HEK293 (cell line): ENCODE measurements around the gene VTA1.
A peak's percentile ranks its signal among the peaks of the same experiment; 100 is the strongest.

Experiments used
- CTCF ChIA-PET: fragments of 350-600 bp; formaldehyde crosslinking; extraction: SDS; loops from one replicate; lab custom pipeline; 2021; ENCODE audit warnings: antibody characterized with exemption; lab: Yijun Ruan, JAX
- POLR2A ChIA-PET: fragments of 300-600 bp; formaldehyde crosslinking; extraction: SDS; loops from one replicate; lab custom pipeline; 2020; ENCODE audit warnings: antibody characterized with exemption, inconsistent platforms; lab: Yijun Ruan, JAX
- H3K27ac ChIP-seq: fragments of 200-500 bp; sonication (Bioruptor generic); 2 replicates; pipeline ENCODE4 v1.5.1; 2014; ENCODE audit warnings: low read depth, low read length, control low read depth, inconsistent platforms; ENCODE audit errors: extremely low read depth
- H3K36me3 ChIP-seq, 2 experiments: fragments of 200-500 bp in 1 of 2; sonication (Bioruptor generic) in 1 of 2; 1 replicate in 1 of 2; 2 replicates in 1 of 2; pipeline ENCODE4 v1.5.1; 2014 to 2017; ENCODE audit warnings: inconsistent platforms in 2 of 2, low read length in 2 of 2; ENCODE audit not compliant: control insufficient read depth in 2 of 2, insufficient read depth in 1 of 2
- H3K4me1 ChIP-seq: fragments of 200-500 bp; sonication (Bioruptor generic); 2 replicates; pipeline ENCODE4 v1.5.1; 2014; ENCODE audit warnings: mild to moderate bottlenecking, low read length, inconsistent platforms; ENCODE audit not compliant: control insufficient read depth, insufficient read depth
- H3K4me3 ChIP-seq: 2 replicates; pipeline ENCODE4 v1.5.1; 2011; ENCODE audit warnings: low read depth, mild to moderate bottlenecking, control low read depth, low read length, moderate library complexity
- H3K9me3 ChIP-seq: fragments of 200-500 bp; sonication (Bioruptor generic); 2 replicates; pipeline ENCODE4 v1.5.1; 2014; ENCODE audit warnings: low read depth, low read length, inconsistent platforms; ENCODE audit not compliant: control insufficient read depth, insufficient read depth
- EGR2 ChIP-seq: fragments of 450-650 bp; formaldehyde crosslinking; IDR thresholded peaks from 2 replicates; pipeline ENCODE4 v1.5.1; 2016; ENCODE audit warnings: low read depth, missing biosample characterization, missing genetic modification characterization
- FEZF1 ChIP-seq: fragments of 450-650 bp; formaldehyde crosslinking; IDR thresholded peaks from 2 replicates; pipeline ENCODE4 v1.5.1; 2016; ENCODE audit warnings: missing biosample characterization, missing genetic modification characterization
- OSR2 ChIP-seq: fragments of 450-650 bp; formaldehyde crosslinking; IDR thresholded peaks from 2 replicates; pipeline ENCODE4 v1.5.1; 2016; ENCODE audit warnings: missing biosample characterization, missing genetic modification characterization
- SCRT2 ChIP-seq: fragments of 450-650 bp; formaldehyde crosslinking; IDR thresholded peaks from 2 replicates; pipeline ENCODE4 v1.5.1; 2016; ENCODE audit warnings: missing biosample characterization, missing genetic modification characterization
- SP2 ChIP-seq: fragments of 450-650 bp; formaldehyde crosslinking; IDR thresholded peaks from 2 replicates; pipeline ENCODE4 v1.5.1; 2016; ENCODE audit warnings: missing biosample characterization, missing genetic modification characterization
- ZBTB8A ChIP-seq: fragments of 450-650 bp; formaldehyde crosslinking; IDR thresholded peaks from 2 replicates; pipeline ENCODE4 v1.5.1; 2016; ENCODE audit warnings: missing biosample characterization, missing genetic modification characterization
- ZFHX2 ChIP-seq: fragments of 450-650 bp; formaldehyde crosslinking; conservative IDR thresholded peaks from 2 replicates; pipeline ENCODE4 v1.5.1; 2016; ENCODE audit warnings: missing biosample characterization, missing genetic modification characterization
- ZNF140 ChIP-seq: fragments of 450-650 bp; formaldehyde crosslinking; IDR thresholded peaks from 2 replicates; pipeline ENCODE4 v1.5.1; 2016; ENCODE audit warnings: missing biosample characterization, missing genetic modification characterization
- ZNF2 ChIP-seq: fragments of 450-650 bp; formaldehyde crosslinking; IDR thresholded peaks from 2 replicates; pipeline ENCODE4 v1.5.1; 2016; ENCODE audit warnings: missing biosample characterization, missing genetic modification characterization
- ZNF214 ChIP-seq: fragments of 450-650 bp; formaldehyde crosslinking; IDR thresholded peaks from 2 replicates; pipeline ENCODE4 v1.5.1; 2017; ENCODE audit warnings: missing biosample characterization, mild to moderate bottlenecking, missing genetic modification characterization, borderline replicate concordance
- ZNF266 ChIP-seq: fragments of 450-650 bp; formaldehyde crosslinking; IDR thresholded peaks from 2 replicates; pipeline ENCODE4 v1.5.1; 2016; ENCODE audit warnings: missing biosample characterization, missing genetic modification characterization, low read depth
- ZNF501 ChIP-seq: fragments of 450-650 bp; formaldehyde crosslinking; IDR thresholded peaks from 2 replicates; pipeline ENCODE4 v1.5.1; 2016; ENCODE audit warnings: missing biosample characterization, missing genetic modification characterization
- ZNF529 ChIP-seq: fragments of 450-650 bp; formaldehyde crosslinking; IDR thresholded peaks from 2 replicates; pipeline ENCODE4 v1.5.1; 2017; ENCODE audit warnings: missing genetic modification characterization, missing biosample characterization; ENCODE audit not compliant: insufficient replicate concordance
- ZNF561 ChIP-seq: fragments of 450-650 bp; IDR thresholded peaks from 2 replicates; pipeline ENCODE4 v1.5.1; 2018; ENCODE audit warnings: missing biosample characterization, missing genetic modification characterization, borderline replicate concordance
- ZNF600 ChIP-seq: fragments of 450-650 bp; formaldehyde crosslinking; IDR thresholded peaks from 2 replicates; pipeline ENCODE4 v1.5.1; 2016; ENCODE audit warnings: missing biosample characterization, missing genetic modification characterization
- ZNF626 ChIP-seq: fragments of 450-650 bp; sonication (Bioruptor Pico); formaldehyde crosslinking; IDR thresholded peaks from 2 replicates; pipeline ENCODE4 v1.5.1; 2018; ENCODE audit warnings: missing biosample characterization, missing genetic modification characterization, inconsistent platforms
- ZNF837 ChIP-seq: fragments of 450-650 bp; formaldehyde crosslinking; IDR thresholded peaks from 2 replicates; pipeline ENCODE4 v1.5.1; 2016; ENCODE audit warnings: missing biosample characterization, missing genetic modification characterization
- ZNF843 ChIP-seq: fragments of 450-650 bp; formaldehyde crosslinking; IDR thresholded peaks from 2 replicates; pipeline ENCODE4 v1.5.1; 2016; ENCODE audit warnings: missing biosample characterization, missing genetic modification characterization
- TF ChIP-seq, protein P1 (sequence below): fragments of 450-650 bp; formaldehyde crosslinking; IDR thresholded peaks from 2 replicates; pipeline ENCODE4 v1.5.1; 2016; ENCODE audit warnings: missing biosample characterization, missing genetic modification characterization, borderline replicate concordance
- TF ChIP-seq, protein P2 (sequence below): fragments of 450-650 bp; formaldehyde crosslinking; IDR thresholded peaks from 2 replicates; pipeline ENCODE4 v1.5.1; 2017; ENCODE audit warnings: missing biosample characterization, missing genetic modification characterization
- TF ChIP-seq, protein P3 (sequence below): fragments of 450-650 bp; formaldehyde crosslinking; IDR thresholded peaks from 2 replicates; pipeline ENCODE4 v1.5.1; 2016; ENCODE audit warnings: missing biosample characterization, missing genetic modification characterization
- TF ChIP-seq, protein P4 (sequence below): fragments of 450-650 bp; formaldehyde crosslinking; IDR thresholded peaks from 2 replicates; pipeline ENCODE4 v1.5.1; 2016; ENCODE audit warnings: missing biosample characterization, missing genetic modification characterization
- TF ChIP-seq, protein P5 (sequence below): fragments of 450-650 bp; formaldehyde crosslinking; IDR thresholded peaks from 2 replicates; pipeline ENCODE4 v1.5.1; 2016; ENCODE audit warnings: missing biosample characterization, missing genetic modification characterization
- TF ChIP-seq, protein P6 (sequence below): sonication (generic); formaldehyde crosslinking; IDR thresholded peaks from 2 replicates; pipeline ENCODE4 v1.8.1; 2022; ENCODE audit warnings: mild to moderate bottlenecking, moderate library complexity, missing genetic modification reagents
- TF ChIP-seq, protein P7 (sequence below): fragments of 450-650 bp; formaldehyde crosslinking; IDR thresholded peaks from 2 replicates; pipeline ENCODE4 v1.5.1; 2017; ENCODE audit warnings: missing biosample characterization, mild to moderate bottlenecking, missing genetic modification characterization, moderate library complexity

Gene VTA1

DNA sequence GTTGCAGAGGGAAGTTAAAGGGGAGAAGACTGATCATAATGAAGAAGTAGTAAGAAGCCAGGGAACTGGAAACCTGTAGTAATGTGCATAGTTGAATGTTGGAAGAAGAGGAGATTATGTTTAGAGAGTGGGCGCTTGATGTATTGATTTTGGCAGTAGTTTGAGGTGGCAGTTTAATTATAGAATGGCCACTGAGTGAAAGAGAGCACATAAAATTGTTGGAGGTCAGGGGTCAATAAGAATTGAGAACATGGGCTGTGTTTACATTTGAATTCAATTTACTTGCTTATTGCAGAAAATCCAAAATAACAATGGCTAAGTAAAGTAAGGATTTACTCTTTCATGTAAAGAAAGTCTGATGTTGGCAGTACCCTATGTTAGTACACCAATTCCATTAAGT, 15.7 kb downstream of the VTA1 start:
- peaks cover 9 to 13% of the 10 kb centered on the region in 2 experiments for H3K36me3 ChIP-seq
- POLR2A ChIA-PET, result no interaction called here
- TF ChIP-seq, protein P1, sequence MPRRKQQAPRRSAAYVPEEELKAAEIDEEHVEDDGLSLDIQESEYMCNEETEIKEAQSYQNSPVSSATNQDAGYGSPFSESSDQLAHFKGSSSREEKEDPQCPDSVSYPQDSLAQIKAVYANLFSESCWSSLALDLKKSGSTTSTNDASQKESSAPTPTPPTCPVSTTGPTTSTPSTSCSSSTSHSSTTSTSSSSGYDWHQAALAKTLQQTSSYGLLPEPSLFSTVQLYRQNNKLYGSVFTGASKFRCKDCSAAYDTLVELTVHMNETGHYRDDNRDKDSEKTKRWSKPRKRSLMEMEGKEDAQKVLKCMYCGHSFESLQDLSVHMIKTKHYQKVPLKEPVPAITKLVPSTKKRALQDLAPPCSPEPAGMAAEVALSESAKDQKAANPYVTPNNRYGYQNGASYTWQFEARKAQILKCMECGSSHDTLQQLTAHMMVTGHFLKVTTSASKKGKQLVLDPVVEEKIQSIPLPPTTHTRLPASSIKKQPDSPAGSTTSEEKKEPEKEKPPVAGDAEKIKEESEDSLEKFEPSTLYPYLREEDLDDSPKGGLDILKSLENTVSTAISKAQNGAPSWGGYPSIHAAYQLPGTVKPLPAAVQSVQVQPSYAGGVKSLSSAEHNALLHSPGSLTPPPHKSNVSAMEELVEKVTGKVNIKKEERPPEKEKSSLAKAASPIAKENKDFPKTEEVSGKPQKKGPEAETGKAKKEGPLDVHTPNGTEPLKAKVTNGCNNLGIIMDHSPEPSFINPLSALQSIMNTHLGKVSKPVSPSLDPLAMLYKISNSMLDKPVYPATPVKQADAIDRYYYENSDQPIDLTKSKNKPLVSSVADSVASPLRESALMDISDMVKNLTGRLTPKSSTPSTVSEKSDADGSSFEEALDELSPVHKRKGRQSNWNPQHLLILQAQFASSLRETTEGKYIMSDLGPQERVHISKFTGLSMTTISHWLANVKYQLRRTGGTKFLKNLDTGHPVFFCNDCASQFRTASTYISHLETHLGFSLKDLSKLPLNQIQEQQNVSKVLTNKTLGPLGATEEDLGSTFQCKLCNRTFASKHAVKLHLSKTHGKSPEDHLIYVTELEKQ (tag by site-specific recombination), result no peak
- TF ChIP-seq, protein P2, sequence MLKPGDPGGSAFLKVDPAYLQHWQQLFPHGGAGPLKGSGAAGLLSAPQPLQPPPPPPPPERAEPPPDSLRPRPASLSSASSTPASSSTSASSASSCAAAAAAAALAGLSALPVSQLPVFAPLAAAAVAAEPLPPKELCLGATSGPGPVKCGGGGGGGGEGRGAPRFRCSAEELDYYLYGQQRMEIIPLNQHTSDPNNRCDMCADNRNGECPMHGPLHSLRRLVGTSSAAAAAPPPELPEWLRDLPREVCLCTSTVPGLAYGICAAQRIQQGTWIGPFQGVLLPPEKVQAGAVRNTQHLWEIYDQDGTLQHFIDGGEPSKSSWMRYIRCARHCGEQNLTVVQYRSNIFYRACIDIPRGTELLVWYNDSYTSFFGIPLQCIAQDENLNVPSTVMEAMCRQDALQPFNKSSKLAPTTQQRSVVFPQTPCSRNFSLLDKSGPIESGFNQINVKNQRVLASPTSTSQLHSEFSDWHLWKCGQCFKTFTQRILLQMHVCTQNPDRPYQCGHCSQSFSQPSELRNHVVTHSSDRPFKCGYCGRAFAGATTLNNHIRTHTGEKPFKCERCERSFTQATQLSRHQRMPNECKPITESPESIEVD (tag by site-specific recombination), result peak; percentile 75
- TF ChIP-seq, protein P3, sequence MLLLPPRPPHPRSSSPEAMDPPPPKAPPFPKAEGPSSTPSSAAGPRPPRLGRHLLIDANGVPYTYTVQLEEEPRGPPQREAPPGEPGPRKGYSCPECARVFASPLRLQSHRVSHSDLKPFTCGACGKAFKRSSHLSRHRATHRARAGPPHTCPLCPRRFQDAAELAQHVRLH, result 0 out of 2 replicates have a peak, but pooled peaks have one; percentile 33
- TF ChIP-seq ZNF2, result no peak
- TF ChIP-seq ZNF140 (tag by site-specific recombination), result no peak
- TF ChIP-seq, protein P4, sequence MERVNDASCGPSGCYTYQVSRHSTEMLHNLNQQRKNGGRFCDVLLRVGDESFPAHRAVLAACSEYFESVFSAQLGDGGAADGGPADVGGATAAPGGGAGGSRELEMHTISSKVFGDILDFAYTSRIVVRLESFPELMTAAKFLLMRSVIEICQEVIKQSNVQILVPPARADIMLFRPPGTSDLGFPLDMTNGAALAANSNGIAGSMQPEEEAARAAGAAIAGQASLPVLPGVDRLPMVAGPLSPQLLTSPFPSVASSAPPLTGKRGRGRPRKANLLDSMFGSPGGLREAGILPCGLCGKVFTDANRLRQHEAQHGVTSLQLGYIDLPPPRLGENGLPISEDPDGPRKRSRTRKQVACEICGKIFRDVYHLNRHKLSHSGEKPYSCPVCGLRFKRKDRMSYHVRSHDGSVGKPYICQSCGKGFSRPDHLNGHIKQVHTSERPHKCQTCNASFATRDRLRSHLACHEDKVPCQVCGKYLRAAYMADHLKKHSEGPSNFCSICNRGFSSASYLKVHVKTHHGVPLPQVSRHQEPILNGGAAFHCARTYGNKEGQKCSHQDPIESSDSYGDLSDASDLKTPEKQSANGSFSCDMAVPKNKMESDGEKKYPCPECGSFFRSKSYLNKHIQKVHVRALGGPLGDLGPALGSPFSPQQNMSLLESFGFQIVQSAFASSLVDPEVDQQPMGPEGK (tag by site-specific recombination), result no peak
- no peak for TF ChIP-seq ZNF501 (tag by site-specific recombination)
- no peak for TF ChIP-seq ZNF214 (tag by site-specific recombination)
- TF ChIP-seq FEZF1, result peak; percentile 44; the same call in 1 of the 2 replicates
- 0 out of 2 replicates have a peak, but pooled peaks have one; percentile 15 for TF ChIP-seq ZBTB8A (tag by site-specific recombination)
- TF ChIP-seq SCRT2 (tag by site-specific recombination), result no peak
- no peak for TF ChIP-seq ZNF529 (tag by site-specific recombination)
- 0 out of 2 replicates have a peak, but pooled peaks have one; percentile 19 for TF ChIP-seq EGR2 (tag by site-specific recombination)
- no peak for TF ChIP-seq ZNF626 (tag by site-specific recombination)
- peak; percentile 76 for TF ChIP-seq ZFHX2 (tag by site-specific recombination)
- TF ChIP-seq, protein P5, sequence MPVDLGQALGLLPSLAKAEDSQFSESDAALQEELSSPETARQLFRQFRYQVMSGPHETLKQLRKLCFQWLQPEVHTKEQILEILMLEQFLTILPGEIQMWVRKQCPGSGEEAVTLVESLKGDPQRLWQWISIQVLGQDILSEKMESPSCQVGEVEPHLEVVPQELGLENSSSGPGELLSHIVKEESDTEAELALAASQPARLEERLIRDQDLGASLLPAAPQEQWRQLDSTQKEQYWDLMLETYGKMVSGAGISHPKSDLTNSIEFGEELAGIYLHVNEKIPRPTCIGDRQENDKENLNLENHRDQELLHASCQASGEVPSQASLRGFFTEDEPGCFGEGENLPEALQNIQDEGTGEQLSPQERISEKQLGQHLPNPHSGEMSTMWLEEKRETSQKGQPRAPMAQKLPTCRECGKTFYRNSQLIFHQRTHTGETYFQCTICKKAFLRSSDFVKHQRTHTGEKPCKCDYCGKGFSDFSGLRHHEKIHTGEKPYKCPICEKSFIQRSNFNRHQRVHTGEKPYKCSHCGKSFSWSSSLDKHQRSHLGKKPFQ (tag by site-specific recombination), result no peak
- no peak for TF ChIP-seq ZNF561
- TF ChIP-seq, protein P6, sequence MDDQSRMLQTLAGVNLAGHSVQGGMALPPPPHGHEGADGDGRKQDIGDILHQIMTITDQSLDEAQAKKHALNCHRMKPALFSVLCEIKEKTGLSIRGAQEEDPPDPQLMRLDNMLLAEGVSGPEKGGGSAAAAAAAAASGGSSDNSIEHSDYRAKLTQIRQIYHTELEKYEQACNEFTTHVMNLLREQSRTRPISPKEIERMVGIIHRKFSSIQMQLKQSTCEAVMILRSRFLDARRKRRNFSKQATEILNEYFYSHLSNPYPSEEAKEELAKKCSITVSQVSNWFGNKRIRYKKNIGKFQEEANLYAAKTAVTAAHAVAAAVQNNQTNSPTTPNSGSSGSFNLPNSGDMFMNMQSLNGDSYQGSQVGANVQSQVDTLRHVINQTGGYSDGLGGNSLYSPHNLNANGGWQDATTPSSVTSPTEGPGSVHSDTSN (CRISPR knock-in tag), result no peak
- TF ChIP-seq OSR2, result peak; percentile 67
- TF ChIP-seq, protein P7, sequence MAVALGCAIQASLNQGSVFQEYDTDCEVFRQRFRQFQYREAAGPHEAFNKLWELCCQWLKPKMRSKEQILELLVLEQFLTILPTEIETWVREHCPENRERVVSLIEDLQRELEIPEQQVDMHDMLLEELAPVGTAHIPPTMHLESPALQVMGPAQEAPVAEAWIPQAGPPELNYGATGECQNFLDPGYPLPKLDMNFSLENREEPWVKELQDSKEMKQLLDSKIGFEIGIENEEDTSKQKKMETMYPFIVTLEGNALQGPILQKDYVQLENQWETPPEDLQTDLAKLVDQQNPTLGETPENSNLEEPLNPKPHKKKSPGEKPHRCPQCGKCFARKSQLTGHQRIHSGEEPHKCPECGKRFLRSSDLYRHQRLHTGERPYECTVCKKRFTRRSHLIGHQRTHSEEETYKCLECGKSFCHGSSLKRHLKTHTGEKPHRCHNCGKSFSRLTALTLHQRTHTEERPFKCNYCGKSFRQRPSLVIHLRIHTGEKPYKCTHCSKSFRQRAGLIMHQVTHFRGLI (tag by site-specific recombination), result no peak
- no peak for TF ChIP-seq ZNF600 (tag by site-specific recombination)
- no peak for TF ChIP-seq ZNF266 (tag by site-specific recombination)
- no peak for TF ChIP-seq SP2 (tag by site-specific recombination)
- TF ChIP-seq ZNF843 (tag by site-specific recombination), result peak; percentile 71
- TF ChIP-seq ZNF837 (tag by site-specific recombination), result no peak
- H3K9me3 ChIP-seq, result no peaks in the 10 kb centered on the region
- H3K4me1 ChIP-seq, result peaks cover 17% of the 10 kb centered on the region
- H3K4me3 ChIP-seq, result no peak overlapping the region
- H3K27ac ChIP-seq, result no peak overlapping the region
- CTCF ChIA-PET, result interaction anchor here (0.5 to 0.6 kb wide), 2 partner anchors 15 to 45 kb away, joined by 4 read pairs; no protein-coding TSS in a partner anchor
